GM19328 (cell line): ENCODE data around the gene TCF21.
A peak's percentile ranks its signal among the peaks of the same experiment; 100 is the strongest.

Experiments
- ATAC-seq: cut with Tn5 transposase; IDR thresholded peaks from one replicate; pipeline ENCODE4 v1.9.1; 2021; ENCODE audit warnings: mild to moderate bottlenecking, moderate library complexity; ENCODE audit not compliant: unreplicated experiment

Gene TCF21

GRCh38 chr6:133889557-133890403 is 867 bp downstream of the TCF21 start:
- ATAC-seq, result no peak

GRCh38 chr6:133890711-133891148 is 1.8 kb downstream of the TCF21 start:
- ATAC-seq, result no peak

GRCh38 chr6:133891149-133891926 is 2.4 kb downstream of the TCF21 start:
- no peak for ATAC-seq

- ATAC-seq, result no peak
Observed at GRCh38 chr6:133891927-133892812, 3.3 kb downstream of the TCF21 start.

DNA sequence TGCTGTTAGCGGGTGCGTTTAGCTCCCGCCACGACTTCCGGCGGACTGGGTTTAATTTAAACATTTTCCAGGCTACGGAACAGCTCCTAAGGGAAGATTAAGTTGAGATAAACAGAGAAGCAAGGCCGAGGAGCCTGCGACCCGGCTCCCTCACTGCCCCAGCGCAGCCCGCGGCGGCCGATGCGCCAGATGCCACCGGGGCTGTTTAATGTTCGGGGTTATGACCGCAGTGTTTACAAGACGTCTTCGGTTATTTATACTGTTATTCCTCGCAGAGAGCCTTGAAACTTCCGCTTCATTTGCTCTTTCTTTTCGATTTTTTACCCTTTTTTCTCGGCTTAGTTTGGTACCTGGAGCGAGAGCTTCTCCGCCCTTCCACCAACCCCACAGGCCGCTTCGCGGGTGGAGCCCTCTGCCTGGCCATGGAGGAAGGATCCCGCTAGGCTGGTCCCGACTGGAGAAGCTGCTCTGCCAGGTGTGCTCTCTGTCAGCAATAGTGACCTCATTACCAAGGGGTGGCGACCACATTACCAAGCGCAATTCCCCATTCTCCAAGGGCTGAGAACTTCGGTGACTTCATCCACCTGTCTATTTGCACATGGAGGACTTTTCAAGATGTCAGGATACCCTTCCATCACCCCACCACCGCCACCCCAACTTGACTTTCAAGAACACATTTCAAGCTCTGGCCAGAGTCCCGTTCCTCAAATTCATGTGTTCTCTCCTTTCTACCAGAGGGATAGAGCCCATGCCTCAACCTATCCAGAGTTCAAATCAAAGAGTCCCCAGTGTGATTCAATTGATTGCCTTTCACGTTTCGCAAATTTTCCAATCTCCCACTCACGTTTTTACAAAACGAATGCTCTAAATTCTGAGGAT is 4.1 kb downstream of the TCF21 start:
- no peak for ATAC-seq

- no peak for ATAC-seq
Observed at GRCh38 chr6:133893946-133894345, 5.0 kb downstream of the TCF21 start.

DNA sequence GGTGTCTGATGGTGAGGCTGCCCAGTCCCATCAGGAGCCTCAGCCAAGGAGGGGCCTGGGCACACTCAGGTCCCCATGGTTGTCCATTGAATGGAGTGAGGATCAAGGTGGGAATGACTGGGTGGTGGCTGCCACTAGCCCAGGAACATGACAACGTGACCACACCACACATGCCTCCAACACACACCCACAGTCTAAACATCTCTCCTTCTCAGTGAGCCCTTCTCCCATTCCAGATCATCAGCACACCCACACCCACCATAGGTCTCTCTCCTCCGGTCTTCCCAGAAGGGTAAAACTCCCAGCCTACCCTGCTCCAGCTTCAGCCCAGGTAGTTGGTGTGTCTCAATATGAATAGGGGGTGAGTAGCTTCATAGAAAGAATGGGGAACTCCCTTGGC is 5.5 kb downstream of the TCF21 start:
- ATAC-seq, result no peak

DNA sequence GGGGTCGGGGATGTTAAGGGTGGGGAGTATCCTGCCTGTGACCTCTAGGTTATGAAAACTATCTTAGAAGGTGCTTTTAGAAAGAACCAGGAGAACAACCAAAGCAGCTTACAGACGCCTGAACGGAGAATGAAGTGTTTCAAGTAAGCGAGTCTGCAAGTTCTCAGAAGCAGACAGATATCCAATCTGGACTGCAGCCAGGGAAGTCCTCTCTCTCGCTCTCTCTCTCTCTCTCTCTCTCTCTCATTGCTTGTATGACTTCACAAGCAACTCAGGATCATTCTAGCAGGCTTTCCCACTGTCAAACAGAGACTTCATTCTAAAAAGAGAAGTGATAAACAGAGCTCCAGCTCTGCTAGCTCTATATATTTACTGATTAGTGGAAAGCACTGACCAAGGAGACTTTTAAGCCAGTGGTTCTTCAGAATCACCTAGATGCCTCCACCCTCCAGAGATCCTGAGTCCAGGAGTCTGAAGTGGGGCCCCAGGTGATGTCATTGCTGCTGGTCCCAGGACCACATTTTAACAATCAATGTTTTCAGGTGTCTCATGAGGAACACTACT is 6.0 kb downstream of the TCF21 start:
- ATAC-seq, result no peak

DNA sequence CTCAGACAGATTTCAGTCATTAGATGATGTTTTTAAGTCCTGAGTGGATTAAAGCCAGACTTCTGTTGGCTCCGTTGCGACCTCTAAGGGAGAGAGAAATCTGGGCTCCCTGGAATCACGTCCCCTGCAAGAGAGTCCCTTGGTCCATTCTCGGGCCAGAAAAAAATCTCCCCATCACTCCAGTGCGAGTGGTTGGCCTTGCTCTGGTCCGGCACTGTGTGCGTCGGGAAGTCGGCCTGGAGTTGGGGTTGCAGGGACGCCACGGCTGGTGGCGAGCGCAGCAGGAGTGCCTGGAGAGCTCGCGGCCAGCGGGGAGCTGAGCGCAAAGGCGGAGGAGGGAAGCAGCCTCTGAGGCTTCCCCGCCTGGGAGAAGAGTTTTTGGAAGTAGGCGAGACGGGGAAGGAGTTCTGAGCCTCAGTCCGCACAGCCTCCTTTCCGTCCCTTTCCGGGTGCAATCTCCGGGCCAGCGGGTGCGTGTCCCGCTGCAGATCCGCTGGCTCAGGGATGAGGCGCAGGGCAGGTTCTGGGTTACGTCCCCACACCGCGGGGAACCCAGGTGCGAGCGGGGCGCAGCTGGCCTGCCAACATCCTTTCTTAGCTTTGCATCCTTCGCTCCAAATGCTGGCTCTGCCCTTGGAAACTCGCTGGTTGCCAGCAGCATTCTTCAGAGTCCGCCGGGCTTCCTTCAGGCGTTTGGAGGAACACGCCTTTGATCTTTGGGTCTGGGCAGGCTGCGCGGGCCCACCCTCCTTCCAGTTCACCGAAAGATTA is 6.8 kb downstream of the TCF21 start:
- ATAC-seq, result no peak

- no peak for ATAC-seq
Observed at GRCh38 chr6:133896344-133896721, 7.4 kb downstream of the TCF21 start.

GRCh38 chr6:133898263-133898662 is 9.3 kb downstream of the TCF21 start:
- ATAC-seq, result no peak

DNA sequence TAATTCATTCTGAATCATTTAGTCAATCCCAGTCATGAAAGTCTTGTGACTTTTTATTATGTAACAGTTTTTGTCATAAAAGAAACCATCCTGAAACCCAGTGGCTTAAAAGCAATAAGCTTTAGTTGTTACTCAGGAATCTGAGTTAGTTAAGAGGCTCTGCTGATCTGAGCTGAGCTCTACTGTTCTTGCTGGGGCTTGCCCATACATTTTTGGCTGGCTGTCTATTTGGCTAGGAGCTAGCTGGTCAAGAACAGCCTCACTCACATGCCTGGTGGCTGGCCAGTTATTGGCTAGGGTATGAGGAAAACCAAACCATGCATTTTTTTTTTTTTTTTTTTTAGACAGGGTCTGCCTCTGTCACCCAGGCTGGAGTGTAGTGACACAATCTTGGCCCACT is 10.6 kb downstream of the TCF21 start:
- no peak for ATAC-seq

GRCh38 chr6:133903855-133904254 is 14.9 kb downstream of the TCF21 start:
- ATAC-seq, result no peak

GRCh38 chr6:133906050-133906449 is 17.1 kb downstream of the TCF21 start:
- ATAC-seq, result no peak

GRCh38 chr6:133916650-133917151 is 27.8 kb downstream of the TCF21 start:
- peak; percentile 65 for ATAC-seq

DNA sequence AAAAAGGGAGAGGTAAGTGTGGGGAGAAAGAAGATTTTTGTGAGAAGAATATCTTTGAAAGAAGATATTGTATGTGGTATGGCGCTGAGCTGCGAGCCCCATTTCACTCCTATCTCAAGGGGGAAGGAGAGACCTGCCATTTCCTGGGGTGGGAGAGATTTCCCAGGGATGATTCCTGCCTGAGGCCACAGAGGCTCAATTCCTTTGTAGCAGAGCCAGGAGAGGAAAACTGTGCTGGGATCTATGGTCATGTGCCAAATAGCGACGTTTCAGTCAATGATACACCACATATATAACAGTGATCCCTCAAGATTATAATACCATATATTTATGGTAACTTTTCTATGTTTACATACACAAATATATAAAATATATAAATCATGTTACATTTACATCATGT is 28.9 kb downstream of the TCF21 start:
- no peak for ATAC-seq

DNA sequence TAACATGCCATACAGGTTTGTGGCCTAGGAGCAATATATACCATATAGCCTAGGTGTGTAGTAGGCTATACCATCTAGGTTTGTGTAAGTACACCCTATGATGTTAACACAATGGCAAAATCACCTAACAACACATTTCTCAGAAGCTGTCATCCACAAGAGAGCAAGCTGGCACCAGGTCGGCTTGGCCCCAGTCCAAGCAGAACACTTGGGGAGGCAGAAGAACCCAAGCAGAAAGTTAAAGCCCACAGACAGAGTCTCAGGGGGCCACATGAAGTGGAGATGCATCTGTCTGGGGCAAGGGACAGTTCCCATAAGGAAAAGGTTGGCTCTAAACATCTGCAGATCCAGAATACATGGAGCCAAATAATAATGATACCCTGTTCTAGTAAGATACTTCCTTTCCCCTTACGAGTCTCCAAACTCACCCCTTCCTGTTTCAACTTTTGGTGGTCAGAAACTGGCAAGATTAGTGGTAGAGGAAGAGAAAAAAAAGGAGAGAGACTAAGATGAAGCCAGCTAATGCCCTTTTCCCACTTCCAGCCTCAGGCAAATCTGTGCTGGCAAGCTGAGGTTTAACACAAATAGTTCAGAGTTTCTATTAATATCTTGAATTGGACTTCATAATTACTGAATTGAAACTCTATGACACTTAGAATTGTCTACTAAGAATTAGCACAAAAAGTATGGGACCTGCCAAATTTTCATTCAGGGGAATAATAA is 29.5 kb downstream of the TCF21 start:
- no peak for ATAC-seq

GRCh38 chr6:133919362-133919761 is 30.4 kb downstream of the TCF21 start:
- no peak for ATAC-seq
